ENCODE results near the gene PBXIP1. TPM values are rescaled to one million over a fixed set of nuclear protein-coding genes. Genes with fewer than 3 reads are reported as not detected.

PBXIP1 gene
- total RNA-seq, 4 donors from 2014 or later, result 52.5 to 120 (median 97.9) TPM

DNA sequence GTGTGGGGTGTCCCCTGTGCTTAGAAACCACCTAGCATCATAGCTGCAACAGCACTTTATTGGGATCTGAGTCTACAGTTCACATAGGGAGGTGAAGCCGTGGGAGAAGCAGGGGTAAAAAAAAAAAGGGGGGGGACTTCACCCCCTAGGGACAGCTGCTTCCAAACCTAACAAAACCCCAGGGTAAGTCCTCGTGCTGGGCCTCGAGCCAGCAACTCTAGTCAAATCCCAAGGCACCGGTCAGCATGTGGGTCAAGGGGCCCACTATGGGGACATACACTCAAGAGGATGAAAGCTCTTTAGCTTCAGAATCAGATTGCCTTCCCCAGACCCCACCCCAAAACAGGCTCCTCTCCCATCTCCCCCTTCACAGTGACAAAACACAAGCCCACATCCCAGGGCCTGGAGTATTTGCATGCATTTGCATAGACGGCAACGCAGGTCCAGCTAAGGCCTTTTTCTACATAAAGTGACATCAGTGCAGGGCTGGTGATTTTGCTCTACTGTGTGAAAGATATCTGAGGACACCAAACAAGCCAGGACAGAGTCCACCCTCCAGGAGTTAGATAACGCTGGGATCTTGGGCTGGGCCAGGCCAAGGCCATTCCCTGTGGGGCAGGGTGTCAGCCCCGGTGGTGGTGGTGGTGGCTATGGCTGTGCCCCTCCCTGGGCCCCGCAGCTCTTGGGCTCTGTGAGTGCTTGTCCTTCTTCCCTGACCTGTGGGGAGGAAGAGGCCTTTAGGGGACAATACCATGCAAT, 11.3 kb downstream of the PBXIP1 start:
- no peak for DNase-seq (ENCODE audit: low spot score in 2 of 2)
- Histone ChIP-seq H3K27ac (peak overlapping the region in 3 of 4 donors; percentile 10 to 62 (median 52)), H3K36me3 (peaks cover 0 to 45% (median 4%) of the 10 kb centered on the region in 3 donors), H3K4me3 (no peak overlapping the region), H3K4me1 (peaks cover 0 to 44% (median 17%) of the 10 kb centered on the region in 4 donors), H3K27me3 (no peaks in the 10 kb centered on the region), H3K9me3 (no peaks in the 10 kb centered on the region)
- TF ChIP-seq, protein P1, sequence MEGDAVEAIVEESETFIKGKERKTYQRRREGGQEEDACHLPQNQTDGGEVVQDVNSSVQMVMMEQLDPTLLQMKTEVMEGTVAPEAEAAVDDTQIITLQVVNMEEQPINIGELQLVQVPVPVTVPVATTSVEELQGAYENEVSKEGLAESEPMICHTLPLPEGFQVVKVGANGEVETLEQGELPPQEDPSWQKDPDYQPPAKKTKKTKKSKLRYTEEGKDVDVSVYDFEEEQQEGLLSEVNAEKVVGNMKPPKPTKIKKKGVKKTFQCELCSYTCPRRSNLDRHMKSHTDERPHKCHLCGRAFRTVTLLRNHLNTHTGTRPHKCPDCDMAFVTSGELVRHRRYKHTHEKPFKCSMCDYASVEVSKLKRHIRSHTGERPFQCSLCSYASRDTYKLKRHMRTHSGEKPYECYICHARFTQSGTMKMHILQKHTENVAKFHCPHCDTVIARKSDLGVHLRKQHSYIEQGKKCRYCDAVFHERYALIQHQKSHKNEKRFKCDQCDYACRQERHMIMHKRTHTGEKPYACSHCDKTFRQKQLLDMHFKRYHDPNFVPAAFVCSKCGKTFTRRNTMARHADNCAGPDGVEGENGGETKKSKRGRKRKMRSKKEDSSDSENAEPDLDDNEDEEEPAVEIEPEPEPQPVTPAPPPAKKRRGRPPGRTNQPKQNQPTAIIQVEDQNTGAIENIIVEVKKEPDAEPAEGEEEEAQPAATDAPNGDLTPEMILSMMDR (IDR thresholded peaks at IDR 0.05), result no peak
- TF ChIP-seq EP300 (IDR thresholded peaks at IDR 0.05) (no peak), POLR2A (IDR thresholded peaks at IDR 0.05) (no peak)
- 28 to 41% methylated on average over 8 to 9 of the region's 9 CpGs for WGBS, 2 donors

DNA sequence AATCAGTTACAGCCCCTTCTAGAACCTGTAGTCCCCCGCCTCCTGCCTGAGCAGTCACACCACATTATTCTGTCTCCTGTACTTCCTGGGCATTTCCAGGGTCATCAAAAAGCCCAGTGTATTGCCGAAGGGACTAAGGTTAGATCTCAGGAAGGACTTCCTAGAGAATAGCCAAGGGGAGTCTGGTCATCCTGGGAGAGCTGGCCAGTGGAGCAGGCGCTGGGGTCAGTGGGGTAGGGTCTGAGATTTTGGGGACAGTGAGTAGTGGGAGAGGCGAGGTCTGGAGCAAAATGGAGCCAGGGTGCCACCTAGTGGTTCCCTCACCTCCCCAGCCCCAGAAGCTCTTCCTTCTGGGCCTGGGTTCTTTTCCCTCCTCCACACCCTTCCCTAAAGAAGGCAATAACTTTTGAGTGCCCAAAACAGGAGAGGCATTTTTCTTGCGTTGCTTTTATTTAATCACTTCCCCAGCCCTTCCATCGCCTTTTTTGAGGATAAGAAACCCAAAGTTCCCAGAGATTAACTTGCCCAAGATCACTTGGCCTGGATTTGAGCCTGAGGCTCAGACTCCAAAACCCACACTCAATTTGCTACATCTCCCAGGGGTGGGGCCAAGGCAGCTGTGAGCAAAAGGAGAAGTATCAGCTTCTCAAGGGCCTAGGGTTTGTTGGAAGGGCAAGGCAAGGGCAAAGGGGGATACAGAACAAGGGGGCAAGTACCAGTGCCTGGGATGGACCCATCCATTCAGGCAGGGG, 12.1 kb downstream of the PBXIP1 start:
- Histone ChIP-seq H3K27ac (peak overlapping the region; percentile 1 to 72 (median 57)), H3K4me1 (peaks cover 0 to 44% (median 17%) of the 10 kb centered on the region in 4 donors), H3K4me3 (no peak overlapping the region), H3K27me3 (no peaks in the 10 kb centered on the region), H3K36me3 (peaks cover 0 to 42% (median 4%) of the 10 kb centered on the region in 3 donors), H3K9me3 (no peaks in the 10 kb centered on the region)
- 30 to 37% methylated on average over 6 of the region's 6 CpGs for WGBS, 2 donors
- no peak for TF ChIP-seq EP300 (IDR thresholded peaks at IDR 0.05)
- TF ChIP-seq, protein P1 (IDR thresholded peaks at IDR 0.05), result peak; percentile 46 to 72 (median 67)
- peak in 1 of 2 donors; percentile 27 for DNase-seq (ENCODE audit: low spot score in 2 of 2)

DNA sequence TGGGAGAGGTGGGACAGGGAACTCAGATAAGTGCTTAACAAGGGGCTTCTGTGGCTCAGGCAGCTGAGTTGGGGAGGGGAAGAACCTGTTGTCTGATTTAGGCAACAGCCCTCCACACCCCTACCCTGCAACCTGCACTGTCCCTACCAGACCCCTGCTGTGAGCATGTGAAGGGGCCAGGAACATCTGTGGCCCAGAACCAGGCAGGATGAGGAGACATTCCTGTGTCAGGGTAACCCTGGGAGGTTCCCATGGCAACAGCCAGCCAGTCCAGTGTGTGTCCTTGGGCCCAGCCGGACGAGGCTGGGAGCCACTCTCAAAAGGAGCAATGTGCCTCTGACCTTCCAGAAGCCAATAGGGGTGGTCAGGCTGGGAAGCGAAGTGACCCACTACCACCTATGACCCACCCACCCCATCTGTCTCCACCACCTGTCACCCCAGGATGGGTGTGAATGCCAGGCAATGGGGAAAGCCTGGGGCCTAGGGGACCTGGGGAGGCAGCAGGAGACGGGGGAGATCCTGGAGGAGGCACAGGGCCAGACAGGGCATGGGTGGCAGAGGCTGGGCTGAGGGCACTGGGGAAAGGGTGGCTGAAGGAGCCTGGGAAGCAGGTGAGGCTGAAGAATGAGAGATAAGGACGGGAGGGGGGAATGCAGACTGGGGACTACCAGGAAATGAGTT, 14.4 kb downstream of the PBXIP1 start:
- peaks cover 0 to 55% (median 21%) of the 10 kb centered on the region in 4 donors for H3K4me1 ChIP-seq
- no peaks in the 10 kb centered on the region for H3K27me3 ChIP-seq
- no peak for TF ChIP-seq EP300 (IDR thresholded peaks at IDR 0.05)
- TF ChIP-seq, protein P1 (IDR thresholded peaks at IDR 0.05), result no peak
- no peak for TF ChIP-seq POLR2A (IDR thresholded peaks at IDR 0.05)
- no peaks in the 10 kb centered on the region for H3K9me3 ChIP-seq
- no peak overlapping the region for H3K4me3 ChIP-seq
- 70 to 73% methylated on average over 5 of the region's 5 CpGs for WGBS, 2 donors
- H3K36me3 ChIP-seq, result peaks cover 0 to 22% (median 3%) of the 10 kb centered on the region in 3 donors
- no peak for DNase-seq (ENCODE audit: low spot score in 2 of 2)
- H3K27ac ChIP-seq, result peak overlapping the region in 2 of 4 donors; percentile 67 to 70

DNA sequence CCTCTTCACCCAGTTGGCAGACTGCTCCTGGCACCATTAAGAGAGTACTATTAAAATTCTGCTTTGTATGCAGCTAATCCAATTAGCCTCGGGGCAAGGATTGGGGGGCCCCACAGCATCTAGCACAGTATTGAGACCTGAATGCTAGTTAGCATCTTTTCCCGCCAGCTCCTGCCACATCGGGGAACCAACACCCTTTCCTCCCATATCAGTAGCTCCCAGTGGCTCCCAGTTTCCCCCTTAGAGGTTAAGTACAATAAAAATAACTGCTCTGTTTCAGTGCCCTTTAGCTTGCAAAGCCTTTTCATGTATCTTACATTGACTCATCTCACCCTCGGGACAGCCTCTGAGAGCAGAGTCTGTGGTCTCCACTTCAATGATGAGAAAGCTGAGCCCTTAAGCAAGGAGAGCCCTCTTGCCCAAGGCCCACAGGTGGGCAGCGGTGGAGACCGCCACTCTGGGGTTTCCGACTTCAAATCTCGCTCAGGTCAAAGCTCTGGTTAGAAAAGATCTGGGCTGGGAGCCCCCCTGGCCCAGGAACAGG, 15.2 kb downstream of the PBXIP1 start:
- no peak overlapping the region for H3K4me3 ChIP-seq
- no peak for DNase-seq (ENCODE audit: low spot score in 2 of 2)
- 73 to 77% methylated on average over 8 of the region's 8 CpGs for WGBS, 2 donors
- no peaks in the 10 kb centered on the region for H3K9me3 ChIP-seq
- H3K36me3 ChIP-seq, result peaks cover 0 to 14% (median 0%) of the 10 kb centered on the region in 3 donors
- H3K4me1 ChIP-seq, result peaks cover 0 to 60% (median 24%) of the 10 kb centered on the region in 4 donors
- H3K27me3 ChIP-seq, result no peaks in the 10 kb centered on the region
- TF ChIP-seq POLR2A (IDR thresholded peaks at IDR 0.05) (no peak), EP300 (IDR thresholded peaks at IDR 0.05) (no peak)
- TF ChIP-seq, protein P1 (IDR thresholded peaks at IDR 0.05), result no peak
- H3K27ac ChIP-seq, result no peak overlapping the region
